ENCODE data around the gene KLC1.

DNA sequence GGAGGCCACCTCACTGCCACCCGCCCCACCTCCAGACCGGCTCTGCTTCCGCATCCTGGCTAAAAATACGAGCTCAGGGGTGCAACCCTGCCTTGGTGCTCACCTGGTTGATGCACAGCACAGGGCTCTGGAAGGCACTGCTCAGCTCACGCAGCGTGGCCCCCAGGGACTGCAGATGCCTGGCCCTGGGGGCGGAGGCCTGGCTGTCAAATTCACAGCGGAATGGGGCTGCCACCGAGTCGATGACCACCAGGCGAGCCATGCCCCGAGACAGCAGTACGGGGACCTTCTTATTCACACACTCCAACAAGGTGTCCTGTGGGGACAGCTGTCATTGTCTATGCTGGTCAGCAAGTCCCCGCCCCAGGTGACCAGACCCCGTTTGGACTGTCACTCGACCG lies 70.2 kb downstream of the KLC1 start:
- TF ChIP-seq POLR2A (IDR thresholded peaks at IDR 0.05; ENCODE audit: low read depth, low read length) (no peak), POLR2AphosphoS5 (IDR thresholded peaks at IDR 0.05; ENCODE audit: low read depth, low read length) (no peak)

All from GM12891 (cell line).